Activated CD8-positive, alpha-beta memory T cell treated with anti-CD3 and anti-CD28 coated beads, Interleukin-2, amount 50 U/mL, for 48 hours (primary cell): ENCODE data around the gene CXXC4.

Experiments used
- DNase-seq: peaks from one replicate; pipeline ENCODE4 v3.0.0-alpha.2; 2020

Gene CXXC4

DNA sequence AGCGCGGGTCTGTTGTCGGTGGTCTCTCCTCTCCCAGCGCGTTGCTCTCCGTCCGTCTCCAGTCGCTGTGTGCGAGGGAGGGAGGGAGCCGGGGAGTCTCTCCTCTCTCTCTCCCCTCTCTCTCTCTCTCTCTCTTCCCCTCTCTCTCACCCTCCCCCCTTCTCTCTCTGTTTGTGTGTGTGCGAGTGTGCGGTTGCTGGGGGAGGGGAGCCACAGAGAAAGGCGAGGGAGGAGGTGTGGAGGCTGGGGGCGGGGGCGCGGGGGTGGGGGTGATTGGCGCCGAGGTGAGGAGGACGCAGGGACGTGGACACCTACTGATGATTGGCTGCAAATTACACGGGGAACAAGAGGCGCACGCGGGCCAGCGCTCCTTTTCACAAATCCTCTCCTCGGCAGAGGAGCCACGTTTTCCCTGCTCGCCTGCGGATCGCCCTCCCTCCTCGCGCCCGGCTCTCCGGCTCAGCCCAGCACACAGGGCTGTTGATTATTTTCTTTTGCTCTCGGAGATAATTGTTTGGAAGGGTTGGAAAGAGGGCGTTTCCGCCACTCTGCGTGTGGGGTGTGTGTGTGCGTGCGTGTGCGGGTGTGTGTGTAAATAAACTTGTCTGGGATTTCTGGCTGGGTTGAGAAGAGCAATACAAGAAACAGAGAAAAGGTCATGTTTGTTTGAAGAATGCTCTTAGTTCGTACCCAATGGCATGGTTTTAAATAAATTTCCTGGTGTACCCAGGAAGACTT lies at the start of gene CXXC4:
Gene CXXC4, minus strand, starts transcription at position 73 of the 738 bp plus-strand sequence. CDS start 3,092 bp downstream, outside the sequence.
- DNase-seq = peak; percentile 54

GRCh38 chr4:104533156-104533555 lies 38.5 kb upstream of the CXXC4 start:
- DNase-seq = no peak

DNA sequence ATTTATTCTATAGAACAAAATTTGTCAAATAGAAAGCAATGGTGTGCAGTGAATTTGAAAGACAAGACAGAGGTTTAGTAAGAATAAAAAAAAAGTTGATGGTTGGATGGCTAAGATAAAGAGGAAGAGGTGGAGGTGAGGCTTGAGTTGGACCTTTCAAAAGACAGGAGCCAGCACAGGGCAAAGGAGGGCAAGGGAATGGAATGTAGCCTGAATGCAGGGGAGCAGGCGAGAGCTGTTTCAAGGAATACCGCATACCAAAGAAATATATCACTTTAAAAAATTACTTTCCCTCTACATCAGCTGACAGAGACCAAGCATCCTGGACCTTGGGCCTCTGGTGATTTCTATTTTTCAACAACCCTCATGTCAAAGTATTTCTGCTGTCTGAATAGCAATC lies 38.0 kb upstream of the CXXC4 start:
- DNase-seq = no peak

GRCh38 chr4:104531390-104531789 lies 36.7 kb upstream of the CXXC4 start:
- no peak for DNase-seq

GRCh38 chr4:104530426-104530825 lies 35.7 kb upstream of the CXXC4 start:
- no peak for DNase-seq

DNA sequence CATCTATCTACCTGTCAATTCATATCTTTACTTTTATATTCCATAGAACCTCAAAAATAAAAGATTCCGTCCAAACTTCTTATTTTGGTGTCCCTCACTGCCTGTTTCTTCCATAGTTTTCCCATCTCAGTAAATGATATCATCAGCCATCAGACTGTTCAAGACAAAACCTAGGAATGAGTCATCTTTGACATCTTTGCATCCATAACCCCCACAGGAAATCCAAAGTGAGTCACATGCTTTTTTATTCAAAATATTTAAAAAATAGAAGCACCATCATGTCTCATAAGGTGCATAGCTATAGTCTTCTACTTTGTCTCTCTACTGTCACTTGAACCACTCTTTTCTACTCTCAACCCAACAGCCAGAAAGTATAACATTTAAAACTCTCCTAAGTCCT lies 29.9 kb upstream of the CXXC4 start:
- DNase-seq = no peak

DNA sequence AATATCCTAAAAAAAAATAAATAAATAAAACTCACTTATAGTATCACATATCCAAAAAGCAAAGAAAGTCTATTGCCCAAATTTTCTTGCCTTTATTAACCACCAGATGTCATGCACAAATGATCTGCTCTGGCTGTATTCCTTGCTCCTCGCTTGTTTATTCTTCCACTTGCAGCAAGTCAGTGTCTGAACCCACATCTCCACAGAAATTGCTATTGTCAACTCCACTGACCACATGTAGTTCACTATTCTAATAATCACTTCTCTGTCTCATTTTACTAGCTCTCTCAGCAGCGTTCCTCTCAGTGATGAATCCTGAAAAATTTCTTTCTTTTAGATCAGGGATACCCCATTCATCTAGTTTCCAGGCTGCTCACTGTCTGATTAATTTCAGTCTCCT lies 29.3 kb upstream of the CXXC4 start:
- DNase-seq = no peak

DNA sequence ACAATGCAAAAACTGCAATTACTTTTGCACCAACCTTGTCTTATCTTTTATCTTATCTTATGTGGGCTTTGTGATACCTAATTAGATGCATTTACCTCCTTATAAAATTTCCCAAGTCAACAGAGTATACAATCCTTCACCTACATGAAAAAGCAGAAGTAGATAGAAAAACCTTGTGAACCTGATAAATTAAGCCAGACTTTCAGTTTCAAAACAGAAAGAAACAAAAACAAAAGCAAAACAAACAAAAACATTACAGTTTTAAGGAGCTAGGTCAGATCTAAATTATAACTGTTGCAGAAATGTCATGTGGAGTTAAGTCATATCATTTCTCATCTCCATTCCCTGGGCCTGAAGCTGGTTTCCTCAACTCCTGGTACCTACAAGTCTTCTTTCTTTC lies 24.9 kb upstream of the CXXC4 start:
- no peak for DNase-seq

DNA sequence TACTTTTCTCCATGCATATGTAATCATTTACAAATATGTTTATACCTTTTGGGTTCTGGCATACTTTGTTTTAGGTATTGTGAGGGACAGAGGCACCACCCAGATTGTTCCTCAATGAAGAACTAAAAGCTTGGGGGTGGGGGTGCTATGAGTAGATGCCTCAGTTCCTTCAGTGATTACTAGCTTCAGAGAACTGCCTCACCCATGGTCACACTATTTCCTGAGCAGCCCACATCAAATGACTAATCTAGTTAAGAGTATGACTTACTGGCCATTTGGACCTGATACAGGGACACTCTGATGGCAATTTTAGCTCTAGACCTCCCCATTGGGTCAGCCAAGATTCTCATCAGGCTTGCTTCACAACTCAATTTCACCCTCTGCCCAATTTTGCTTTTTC lies 22.2 kb upstream of the CXXC4 start:
- DNase-seq = no peak

GRCh38 chr4:104508224-104508623 lies 13.5 kb upstream of the CXXC4 start:
- no peak for DNase-seq

DNA sequence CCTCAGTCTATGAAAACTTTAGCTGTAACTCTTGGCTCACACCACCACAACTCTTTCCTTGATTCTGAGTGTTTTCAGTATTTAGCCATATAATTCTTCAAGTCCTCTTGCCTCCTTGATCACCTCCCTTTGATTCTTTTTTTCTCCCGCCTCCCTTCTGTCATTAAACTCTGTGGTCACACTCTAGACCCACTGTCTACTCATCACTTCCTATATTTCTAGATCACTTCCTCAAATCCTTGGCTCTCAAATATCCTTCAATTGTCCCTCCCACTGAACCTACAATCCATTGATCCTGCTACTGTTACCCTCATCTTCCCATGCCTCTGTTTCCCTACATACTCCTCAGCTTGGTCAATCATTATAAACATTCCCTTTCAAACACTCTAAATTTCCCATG lies 12.4 kb upstream of the CXXC4 start:
- DNase-seq = no peak

- no peak for DNase-seq
These were observed 9.8 kb upstream of the CXXC4 start for GRCh38 chr4:104504536-104504935.

DNA sequence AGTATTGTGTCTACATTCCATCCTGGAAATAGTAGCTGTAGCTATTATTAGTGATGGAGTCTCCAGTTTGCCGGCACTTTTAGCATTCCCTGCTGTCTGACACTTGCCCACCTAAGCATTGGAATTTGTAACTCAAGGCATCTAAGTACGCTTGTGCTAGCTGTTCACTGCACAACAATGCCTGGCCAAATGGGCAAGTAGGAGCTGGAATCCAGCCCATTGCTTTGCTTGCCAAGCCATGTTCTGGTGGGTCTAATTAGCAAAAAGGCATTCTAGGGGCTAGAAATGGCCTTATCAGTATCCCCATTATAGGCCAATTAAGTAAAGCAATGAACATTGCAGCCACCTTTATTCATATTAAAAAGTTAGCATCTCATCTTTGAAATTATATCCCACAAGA lies 7.8 kb upstream of the CXXC4 start:
- no peak for DNase-seq

- DNase-seq = no peak
These were observed 6.6 kb upstream of the CXXC4 start for GRCh38 chr4:104501290-104501689.

DNA sequence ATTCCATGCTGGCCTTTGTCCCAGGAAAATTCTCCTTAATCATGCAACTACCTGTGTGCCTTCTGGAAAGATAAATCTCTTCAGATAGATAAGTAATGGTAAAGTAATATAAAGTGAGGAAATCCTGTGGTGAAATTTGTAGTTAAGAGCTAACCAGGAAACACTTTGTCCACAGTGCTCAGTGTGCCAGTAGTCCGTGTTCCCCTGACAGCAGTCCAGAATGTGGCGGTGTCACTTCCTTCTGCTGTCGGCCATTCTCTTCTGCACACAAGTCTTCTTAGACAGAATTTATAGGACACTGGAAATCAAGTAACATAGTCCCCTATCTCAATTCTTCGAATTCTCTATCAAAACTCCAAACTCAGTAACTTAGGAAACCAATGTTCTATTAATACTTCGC lies 5.7 kb upstream of the CXXC4 start:
- DNase-seq = no peak

GRCh38 chr4:104494185-104494584 lies 509 bp downstream of the CXXC4 start:
- DNase-seq = no peak

DNA sequence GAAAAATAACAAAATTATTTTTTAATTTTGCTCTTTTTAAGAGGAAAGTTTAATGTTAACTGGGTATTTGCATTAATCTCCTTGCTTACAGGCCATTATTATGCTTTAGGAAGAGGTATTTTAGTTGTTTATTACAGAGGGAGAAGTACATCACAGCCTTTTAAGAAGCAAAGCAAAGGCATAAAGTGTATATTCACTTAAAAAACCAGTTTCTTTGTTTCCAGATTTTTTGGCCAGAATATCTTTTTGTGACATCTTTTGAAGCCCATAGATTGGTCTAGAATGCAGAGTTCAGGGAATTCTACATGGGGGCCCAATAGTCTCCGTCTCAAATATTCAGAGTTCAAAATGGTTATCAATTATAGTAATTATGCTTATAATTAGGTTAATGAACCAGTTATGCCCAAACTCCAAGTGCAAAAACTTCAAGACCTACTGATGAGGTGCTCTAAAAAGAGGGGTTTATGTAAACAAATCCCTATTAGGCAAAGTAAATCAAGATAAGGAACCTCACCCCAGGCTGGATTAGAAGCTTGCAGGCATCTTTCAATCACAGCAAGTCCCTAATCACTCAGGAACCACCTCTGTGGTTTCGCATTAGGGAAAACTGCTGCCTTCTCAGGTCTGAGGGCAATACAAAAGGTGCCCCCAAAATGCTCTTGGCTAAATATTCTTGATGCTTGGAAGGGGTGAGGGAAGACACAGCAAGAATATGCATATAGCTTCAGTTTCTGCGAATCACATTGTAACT lies 1.4 kb downstream of the CXXC4 start:
- no peak for DNase-seq

- DNase-seq = no peak
These were observed 2.4 kb downstream of the CXXC4 start for GRCh38 chr4:104492183-104492771.

DNA sequence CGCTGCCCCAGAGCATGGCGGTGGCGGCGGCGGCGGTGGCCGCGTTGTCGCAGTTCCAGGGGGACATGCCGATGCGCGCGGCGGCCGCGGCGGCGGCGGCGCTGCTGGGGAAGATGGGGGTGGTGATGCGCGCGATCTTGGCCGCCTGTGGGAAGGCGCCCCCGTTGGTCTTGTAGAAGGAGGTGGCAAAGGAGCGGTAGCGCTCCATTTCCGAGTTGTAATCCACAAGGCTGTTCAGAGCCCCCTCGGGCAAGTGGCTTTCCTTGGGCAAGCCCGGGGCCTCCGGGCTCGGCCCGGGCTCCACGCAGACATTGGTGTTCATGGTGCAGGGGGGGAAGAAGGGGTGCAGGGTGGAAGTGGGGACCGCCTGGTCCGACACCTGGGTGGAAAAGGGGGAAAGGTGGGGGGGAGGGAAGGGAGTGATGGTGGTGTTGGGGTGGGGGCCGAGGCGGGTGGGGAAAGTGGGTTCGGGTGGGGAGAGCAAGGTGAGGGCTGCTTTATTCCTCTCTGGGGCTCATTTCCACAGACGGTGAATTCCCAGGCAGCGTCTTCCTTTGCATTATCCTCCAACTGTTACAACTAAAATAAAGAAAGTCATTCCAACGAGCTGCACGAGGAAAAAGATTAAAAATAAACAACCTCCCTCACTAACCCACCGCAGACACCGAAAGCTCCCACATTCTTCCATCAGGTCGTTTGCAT lies 3.1 kb downstream of the CXXC4 start:
- peak; percentile 62 for DNase-seq

- peak; percentile 67 for DNase-seq
These were observed 3.8 kb downstream of the CXXC4 start for GRCh38 chr4:104490770-104491480.

- no peak for DNase-seq
These were observed 4.5 kb downstream of the CXXC4 start for GRCh38 chr4:104490096-104490769.

GRCh38 chr4:104489731-104490095 lies 5.0 kb downstream of the CXXC4 start:
- DNase-seq = no peak
